HG03175 (cell line): Measurements from ENCODE around the gene MYBBP1A.

Source experiments
- ATAC-seq: cut with Tn5 transposase; IDR thresholded peaks from one replicate; pipeline ENCODE4 v1.9.1; 2021; ENCODE audit warnings: mild to moderate bottlenecking, moderate library complexity; ENCODE audit not compliant: unreplicated experiment

The MYBBP1A gene

GRCh38 chr17:4549781-4550533 is 5.2 kb downstream of the MYBBP1A start:
- ATAC-seq = no peak

DNA sequence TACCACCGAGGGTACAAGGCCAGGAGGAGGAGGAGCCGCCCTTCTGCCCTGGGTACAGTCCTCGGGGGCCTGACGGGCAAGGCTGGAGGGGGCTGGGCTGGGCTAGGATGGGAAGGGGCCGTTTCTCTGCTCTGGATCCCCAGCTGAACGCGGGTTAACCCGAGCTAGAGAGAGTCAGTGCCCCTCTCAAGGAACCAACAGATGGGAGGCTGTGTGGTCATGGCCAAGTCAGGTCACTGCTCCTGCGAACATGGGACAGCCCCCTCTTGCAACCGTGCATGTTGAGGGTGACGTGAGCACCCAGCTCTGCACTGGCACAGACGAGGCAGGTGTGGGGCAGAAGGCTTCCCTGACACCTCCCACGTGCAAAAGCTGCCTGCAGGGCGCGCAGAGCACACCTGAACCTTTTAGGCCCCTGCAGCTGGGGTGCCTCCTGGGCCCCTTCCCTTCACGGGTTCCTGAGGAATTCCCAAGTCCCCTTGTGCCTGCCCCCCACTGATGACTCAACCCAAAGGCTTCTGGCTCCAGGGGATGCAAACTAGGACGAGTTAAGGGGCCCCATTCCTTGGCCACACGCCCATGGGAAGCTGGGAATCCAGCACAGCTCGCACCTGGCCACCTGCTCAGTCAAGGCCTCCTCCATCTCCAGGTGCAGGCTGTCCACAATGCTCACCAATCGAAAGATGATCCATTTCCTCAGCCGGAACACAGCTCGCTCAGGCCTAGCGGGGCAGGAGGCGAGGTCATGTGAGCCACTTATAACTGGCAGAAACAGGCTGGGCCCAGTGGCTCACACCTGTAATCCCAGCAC is 6.3 kb downstream of the MYBBP1A start:
- ATAC-seq = no peak

- ATAC-seq = no peak
Observed at GRCh38 chr17:4548061-4548461, 7.1 kb downstream of the MYBBP1A start.

DNA sequence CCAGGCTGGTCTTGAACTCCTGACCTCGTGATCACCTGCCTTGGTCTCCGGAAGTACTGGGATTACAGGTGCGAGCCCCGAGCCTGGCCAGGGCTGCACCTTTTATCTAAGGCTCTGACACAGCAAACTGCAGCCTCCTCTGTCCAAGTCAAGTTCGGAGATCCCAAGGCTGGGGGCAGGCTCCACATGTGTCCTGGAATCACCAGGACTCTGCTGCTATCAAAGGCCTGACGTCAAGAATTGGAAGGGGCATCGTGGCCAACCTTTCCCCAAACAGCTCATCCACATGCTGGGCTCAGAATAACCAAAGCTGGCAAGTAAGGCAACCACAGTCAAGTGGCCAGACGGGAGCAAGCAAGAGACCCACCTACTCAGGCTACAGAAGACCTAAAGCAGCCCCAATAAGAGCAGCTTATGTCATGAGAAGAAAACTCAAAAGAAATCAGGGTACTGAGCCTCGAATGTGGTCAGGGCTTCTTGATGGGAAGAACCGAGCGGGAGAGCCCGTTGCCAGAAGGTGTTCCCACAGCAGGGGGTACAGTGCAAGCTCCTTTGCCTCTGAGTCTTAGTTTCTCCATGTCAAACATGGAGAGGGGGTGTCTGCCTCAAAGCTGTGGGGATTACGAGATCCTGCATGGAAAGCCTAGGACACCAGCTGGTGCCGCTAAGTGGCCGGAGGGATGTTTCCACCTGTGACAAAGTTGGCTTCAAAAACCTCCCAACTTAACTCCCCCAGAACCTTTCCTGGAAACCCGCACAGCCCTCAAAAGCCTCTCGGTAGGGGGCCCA is 7.9 kb downstream of the MYBBP1A start:
- no peak for ATAC-seq

GRCh38 chr17:4545217-4545951 is 9.8 kb downstream of the MYBBP1A start:
- ATAC-seq = no peak

GRCh38 chr17:4544951-4545216 is 10.3 kb downstream of the MYBBP1A start:
- ATAC-seq = no peak

DNA sequence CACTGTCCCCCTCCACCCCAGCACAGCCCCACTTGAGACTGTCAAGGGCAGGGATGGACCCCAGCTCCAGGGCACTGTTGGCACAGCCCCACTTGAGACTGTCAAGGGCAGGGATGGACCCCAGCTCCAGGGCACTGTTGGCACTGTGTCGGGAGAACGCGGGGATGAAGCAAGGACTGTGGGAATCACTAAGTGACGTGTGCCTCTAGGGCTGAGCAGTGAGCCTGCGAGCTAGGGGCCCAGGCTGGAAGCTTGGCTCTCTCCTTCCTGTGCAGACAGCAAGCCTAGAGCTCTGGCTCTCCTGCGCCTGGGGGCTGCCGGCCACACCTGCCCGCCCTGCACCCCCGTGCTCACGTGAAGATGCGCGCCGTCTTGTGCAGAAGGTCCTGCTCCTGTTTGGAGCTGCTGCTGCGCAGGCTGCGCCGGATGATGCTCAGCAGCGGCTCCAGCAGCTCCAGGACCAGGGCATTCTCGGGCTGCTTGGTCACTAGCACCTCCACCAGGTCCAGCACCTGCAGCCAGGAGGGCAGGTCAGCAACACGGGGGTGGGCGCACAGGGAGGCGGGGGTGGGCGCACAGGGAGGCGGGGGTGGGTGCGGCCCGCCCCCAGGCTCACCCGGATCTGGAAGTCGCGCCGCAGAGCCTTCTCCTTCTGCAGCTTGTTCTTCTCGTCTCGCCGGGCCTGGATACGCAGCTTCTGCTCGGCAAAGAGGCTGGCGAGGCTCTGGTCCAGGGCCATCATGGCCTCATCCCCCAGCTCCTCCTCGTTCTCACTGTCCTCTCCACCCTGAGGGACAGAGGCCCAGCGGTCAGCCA is 10.8 kb downstream of the MYBBP1A start:
- ATAC-seq = no peak

GRCh38 chr17:4543557-4544026 is 11.6 kb downstream of the MYBBP1A start:
- ATAC-seq = no peak

- ATAC-seq = no peak
Observed at GRCh38 chr17:4542726-4543191, 12.4 kb downstream of the MYBBP1A start.

- ATAC-seq = no peak
Observed at GRCh38 chr17:4542003-4542725, 13.0 kb downstream of the MYBBP1A start.

DNA sequence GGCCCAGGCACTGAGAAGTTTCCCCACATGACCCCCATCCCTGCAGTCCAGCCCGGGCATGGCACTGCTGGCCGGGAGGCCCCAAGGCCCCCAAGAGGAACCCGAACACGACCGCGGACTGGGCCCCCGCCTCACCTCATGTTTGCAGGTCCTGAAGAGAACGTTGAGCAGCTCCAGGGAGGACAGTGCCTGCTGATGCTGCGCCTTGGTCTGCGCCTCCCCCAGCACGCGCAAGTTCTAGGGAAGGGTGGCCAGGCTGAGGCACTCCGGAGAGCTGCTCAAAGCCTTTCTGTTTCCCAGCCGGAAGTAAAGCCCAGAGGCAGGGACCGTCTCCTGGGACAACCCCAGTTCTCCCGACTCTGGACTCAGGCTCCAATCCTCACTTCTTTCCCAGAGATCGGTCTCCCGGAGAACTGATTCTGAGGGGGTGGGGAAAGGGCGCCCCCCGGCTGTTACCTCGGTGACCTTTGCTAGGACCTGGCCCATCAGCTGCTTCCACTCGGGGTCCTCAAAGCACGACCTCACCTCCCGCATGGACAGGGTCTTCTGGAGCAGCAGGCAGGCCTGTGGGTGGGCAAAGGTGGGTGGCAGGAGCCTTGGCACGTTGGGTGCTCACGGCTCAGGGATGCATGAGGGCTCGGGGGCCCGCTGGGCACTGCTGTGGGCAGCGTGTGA is 13.7 kb downstream of the MYBBP1A start:
- no peak for ATAC-seq

- no peak for ATAC-seq
Observed at GRCh38 chr17:4540687-4541327, 14.4 kb downstream of the MYBBP1A start.

DNA sequence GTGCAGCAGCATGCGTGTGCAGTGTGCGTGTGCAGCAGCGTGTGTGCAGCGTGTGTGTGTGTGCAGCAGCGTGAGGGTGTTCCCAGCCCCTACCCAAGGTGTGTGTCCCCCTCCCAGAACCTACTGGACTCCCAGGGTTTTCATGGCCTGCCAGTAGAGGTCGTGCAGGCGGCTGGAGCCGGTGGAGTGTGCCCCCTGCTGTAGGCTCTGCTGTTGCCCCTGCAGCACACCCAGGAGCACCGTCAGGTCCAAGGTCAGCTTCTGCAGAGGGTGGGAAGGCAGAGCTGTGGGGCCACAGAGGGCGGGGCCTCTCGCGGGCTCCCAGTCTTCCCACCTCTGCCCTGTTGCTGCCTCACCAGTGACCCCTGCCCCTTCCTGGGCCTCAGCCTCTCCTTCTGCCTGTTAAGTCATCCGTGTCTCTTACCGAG is 14.9 kb downstream of the MYBBP1A start:
- ATAC-seq = no peak

DNA sequence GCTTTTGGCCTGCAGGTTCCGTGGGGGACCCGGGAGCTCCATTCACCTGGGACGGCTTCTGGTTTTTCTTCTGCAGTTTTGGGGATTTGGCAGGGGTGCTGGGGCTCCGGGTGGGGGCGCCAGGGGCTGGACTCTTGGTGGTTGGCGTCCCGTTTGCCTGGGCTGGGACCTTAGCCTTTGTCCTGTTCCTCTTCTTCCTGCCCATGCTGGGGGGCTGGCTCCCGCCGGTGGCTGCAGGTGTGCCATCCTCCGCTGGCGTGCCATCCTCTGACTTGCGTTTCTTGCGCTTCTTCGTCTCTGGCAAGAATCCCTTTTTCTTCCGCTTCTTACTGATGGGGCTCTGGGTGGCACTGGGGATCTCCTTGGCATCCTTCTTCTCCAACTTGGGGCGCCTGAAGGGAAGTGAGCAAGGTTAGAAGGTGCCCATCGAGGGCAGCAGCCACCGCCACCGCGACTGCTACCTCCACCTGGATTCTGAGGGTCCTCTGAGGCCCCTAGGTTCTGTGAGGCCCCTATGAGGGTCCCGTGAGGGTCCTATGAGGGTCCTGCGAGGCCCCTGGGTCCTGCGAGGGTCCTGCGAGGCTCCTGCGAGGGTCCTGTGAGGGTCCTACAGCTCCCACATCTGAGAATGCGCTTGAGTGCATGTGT is 15.5 kb downstream of the MYBBP1A start:
- ATAC-seq = no peak

DNA sequence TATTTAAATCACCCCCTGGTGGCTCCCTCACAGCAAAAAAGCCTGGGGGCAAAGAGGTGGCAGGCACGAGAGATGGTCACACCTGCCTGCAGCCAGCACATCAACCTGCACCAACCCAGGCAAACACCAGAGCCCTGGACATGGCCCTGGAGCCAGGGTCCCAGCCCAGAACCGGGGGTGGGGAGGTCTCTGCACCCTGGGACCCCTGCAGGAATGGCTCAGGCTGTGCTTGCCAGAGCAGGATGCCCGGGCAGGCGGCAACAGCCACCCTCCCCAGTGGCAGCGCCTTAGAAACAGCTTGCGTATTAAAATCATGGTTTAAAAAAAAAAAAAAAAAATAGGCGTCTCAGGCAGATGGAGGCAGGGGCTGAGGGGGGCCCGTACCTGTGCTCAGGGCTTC is 16.2 kb downstream of the MYBBP1A start:
- no peak for ATAC-seq

DNA sequence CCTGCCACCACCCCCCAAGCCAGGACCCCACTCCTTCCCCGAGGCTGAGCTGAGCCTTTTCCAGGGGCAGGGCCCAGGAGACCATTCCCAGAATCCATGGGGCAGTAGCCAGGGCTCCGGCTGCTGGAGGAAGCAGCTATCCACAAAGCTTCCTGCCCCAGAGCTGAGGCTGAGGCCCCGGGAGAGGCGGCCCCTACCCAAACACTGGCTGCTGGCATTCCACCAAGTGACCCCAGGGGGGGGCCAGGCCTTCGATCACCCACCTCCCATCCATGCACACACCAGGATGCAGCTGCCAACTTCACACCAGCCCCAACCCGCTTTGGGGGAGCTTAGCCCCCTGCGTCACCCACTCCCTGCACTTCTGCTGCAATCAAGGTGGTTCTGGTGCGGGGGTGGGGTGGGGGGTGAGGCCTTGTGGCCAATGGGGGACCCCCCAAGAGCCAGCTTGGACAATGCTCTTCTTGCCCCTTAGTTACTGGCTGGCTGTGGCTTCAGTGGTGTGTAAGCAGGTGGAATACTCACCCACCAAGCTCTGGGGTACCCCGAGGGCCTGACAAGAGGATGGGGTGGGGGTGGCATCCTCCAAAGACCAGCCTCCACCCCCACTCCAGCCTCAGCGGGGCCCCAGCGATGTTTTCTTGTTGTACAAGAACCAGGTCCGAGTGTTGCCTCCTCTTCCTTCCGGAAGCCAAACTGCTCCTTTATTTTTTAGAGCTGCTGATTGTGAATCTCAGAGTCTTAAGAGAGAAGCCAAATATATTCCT is 16.8 kb downstream of the MYBBP1A start:
- ATAC-seq = no peak
